Glutamatergic neuron (in vitro differentiated cells): Measurements from ENCODE around the gene MKKS. TPM values are rescaled to one million over a fixed set of nuclear protein-coding genes. Genes with fewer than 3 reads are reported as not detected.

ENCODE experiments used
- DNase-seq: peaks from one replicate; pipeline ENCODE4 v3.0.0; 2022
- H3K27ac Mint-ChIP-seq: one replicate; pipeline ENCODE4 v1.8.0; 2020; ENCODE audit warnings: mild to moderate bottlenecking, mixed read lengths, inconsistent platforms; ENCODE audit not compliant: unreplicated experiment
- H3K27me3 Mint-ChIP-seq: one replicate; pipeline ENCODE4 v1.8.0; 2020; ENCODE audit warnings: mild to moderate bottlenecking, moderate library complexity, mixed read lengths, inconsistent platforms; ENCODE audit not compliant: unreplicated experiment
- H3K36me3 Mint-ChIP-seq: one replicate; pipeline ENCODE4 v1.8.0; 2020; ENCODE audit warnings: mild to moderate bottlenecking, mixed read lengths, inconsistent platforms; ENCODE audit not compliant: unreplicated experiment
- H3K4me1 Mint-ChIP-seq: one replicate; pipeline ENCODE4 v1.8.0; 2020; ENCODE audit warnings: mild to moderate bottlenecking, low read depth, mixed read lengths, inconsistent platforms; ENCODE audit not compliant: unreplicated experiment
- H3K4me3 Mint-ChIP-seq: one replicate; pipeline ENCODE4 v1.8.0; 2020; ENCODE audit warnings: mild to moderate bottlenecking, mixed read lengths, inconsistent platforms; ENCODE audit not compliant: unreplicated experiment
- H3K9me3 Mint-ChIP-seq: one replicate; pipeline ENCODE4 v1.8.0; 2020; ENCODE audit warnings: mild to moderate bottlenecking, moderate library complexity, mixed read lengths, inconsistent platforms; ENCODE audit not compliant: unreplicated experiment
- total RNA-seq: library from RNA; stranded (reverse); fragmentation: NEBNext Ultra II Directional; extraction: Animal tissue kit (Norgen Biotek cat#: 25700); gene quantifications from one replicate; pipeline ENCODE4 v1.2.1, GENCODE V29; 2021; ENCODE audit not compliant: unreplicated experiment
- TF ChIP-seq, protein P1 (sequence below): fragments of 200-600 bp; sonication (generic); IDR thresholded peaks from one replicate; pipeline ENCODE4 v1.5.0; 2021; ENCODE audit not compliant: partially characterized antibody, unreplicated experiment

The MKKS gene
- total RNA-seq, 1 donor from 2014 or later, result 15.1 TPM

DNA sequence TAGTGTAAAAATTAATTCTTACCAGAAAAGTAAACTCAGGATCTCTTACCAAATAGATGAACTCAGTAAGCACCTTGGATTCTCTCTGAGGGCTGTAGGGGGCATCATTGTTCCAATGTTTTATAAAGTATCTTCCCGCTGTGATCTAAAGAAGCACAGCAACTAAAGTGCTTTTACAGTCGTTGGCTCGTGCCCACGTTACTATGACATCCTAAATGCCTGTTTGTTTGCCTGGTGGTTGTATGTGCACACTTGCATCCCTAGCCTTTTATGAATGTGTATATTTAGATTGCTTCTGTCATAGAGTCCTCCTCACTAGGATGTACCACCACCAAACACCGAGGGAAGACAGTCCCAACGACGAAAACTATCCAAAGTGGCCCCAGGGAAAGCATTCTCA is 35.6 kb upstream of the MKKS start:
- Mint-ChIP-seq H3K36me3 (no peaks in the 10 kb centered on the region), H3K4me1 (peaks cover 34% of the 10 kb centered on the region), H3K9me3 (no peaks in the 10 kb centered on the region), H3K27ac (peak overlapping the region; percentile 2), H3K4me3 (no peak overlapping the region), H3K27me3 (peaks cover under 1% of the 10 kb centered on the region)
- DNase-seq, result no peak
- TF ChIP-seq, protein P1, sequence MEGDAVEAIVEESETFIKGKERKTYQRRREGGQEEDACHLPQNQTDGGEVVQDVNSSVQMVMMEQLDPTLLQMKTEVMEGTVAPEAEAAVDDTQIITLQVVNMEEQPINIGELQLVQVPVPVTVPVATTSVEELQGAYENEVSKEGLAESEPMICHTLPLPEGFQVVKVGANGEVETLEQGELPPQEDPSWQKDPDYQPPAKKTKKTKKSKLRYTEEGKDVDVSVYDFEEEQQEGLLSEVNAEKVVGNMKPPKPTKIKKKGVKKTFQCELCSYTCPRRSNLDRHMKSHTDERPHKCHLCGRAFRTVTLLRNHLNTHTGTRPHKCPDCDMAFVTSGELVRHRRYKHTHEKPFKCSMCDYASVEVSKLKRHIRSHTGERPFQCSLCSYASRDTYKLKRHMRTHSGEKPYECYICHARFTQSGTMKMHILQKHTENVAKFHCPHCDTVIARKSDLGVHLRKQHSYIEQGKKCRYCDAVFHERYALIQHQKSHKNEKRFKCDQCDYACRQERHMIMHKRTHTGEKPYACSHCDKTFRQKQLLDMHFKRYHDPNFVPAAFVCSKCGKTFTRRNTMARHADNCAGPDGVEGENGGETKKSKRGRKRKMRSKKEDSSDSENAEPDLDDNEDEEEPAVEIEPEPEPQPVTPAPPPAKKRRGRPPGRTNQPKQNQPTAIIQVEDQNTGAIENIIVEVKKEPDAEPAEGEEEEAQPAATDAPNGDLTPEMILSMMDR, result peak; percentile 43

DNA sequence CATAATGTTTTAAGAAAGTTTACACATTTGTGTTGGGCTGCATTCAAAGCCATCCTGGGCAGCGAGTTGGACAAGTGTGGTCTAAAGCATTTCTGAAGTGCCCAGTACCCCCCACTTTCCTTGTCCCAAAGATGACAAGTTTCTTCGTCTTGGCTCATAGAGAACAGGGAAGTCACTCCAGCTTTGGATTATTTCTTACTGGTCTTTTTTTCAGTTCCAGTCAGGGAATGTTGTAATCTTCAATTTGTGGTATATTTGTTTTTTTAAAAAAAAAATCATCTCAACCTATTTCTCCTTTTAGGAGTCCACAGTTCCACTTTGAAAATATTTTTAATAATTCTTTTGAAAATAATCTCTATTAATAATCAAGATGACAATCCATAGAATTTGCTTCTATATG is 35.0 kb upstream of the MKKS start:
- no peak overlapping the region for H3K27ac Mint-ChIP-seq
- no peak for DNase-seq

DNA sequence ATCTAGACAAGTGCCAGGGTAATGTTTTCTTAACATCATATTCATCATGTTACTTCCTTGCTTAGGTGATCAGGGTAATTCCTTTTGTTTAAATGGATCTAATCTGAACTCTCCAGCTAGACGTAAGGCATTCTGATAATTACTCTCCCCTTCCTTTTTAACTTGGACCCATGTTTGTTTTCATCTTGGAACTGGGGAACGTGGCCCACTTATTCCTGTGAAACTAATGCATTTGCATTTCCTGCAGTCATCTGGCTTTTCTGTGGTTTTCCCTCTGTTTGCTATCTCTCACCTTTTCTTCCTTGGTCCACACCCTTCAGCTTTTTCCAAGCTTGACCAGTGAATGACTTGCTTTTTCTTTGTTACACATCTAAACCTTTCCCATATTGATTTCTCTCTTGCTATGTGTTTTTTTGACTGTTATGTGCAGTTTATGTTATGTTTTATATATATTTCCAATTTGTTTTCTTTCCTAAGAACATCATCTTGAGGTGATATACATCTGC is 34.4 kb upstream of the MKKS start:
- no peak overlapping the region for H3K4me3 Mint-ChIP-seq
- no peaks in the 10 kb centered on the region for H3K36me3 Mint-ChIP-seq
- no peak overlapping the region for H3K27ac Mint-ChIP-seq
- H3K9me3 Mint-ChIP-seq, result no peaks in the 10 kb centered on the region
- peaks cover 1% of the 10 kb centered on the region for H3K27me3 Mint-ChIP-seq
- DNase-seq, result no peak
- H3K4me1 Mint-ChIP-seq, result peaks cover 31% of the 10 kb centered on the region
- TF ChIP-seq, protein P1, result no peak

More for the DNA sequence above, 35.0 kb upstream of the MKKS start:
- no peaks in the 10 kb centered on the region for H3K9me3 Mint-ChIP-seq
- no peak overlapping the region for H3K4me3 Mint-ChIP-seq
- TF ChIP-seq, protein P1, result no peak
- H3K36me3 Mint-ChIP-seq, result no peaks in the 10 kb centered on the region
- H3K4me1 Mint-ChIP-seq, result peaks cover 31% of the 10 kb centered on the region
- peaks cover 1% of the 10 kb centered on the region for H3K27me3 Mint-ChIP-seq

DNA sequence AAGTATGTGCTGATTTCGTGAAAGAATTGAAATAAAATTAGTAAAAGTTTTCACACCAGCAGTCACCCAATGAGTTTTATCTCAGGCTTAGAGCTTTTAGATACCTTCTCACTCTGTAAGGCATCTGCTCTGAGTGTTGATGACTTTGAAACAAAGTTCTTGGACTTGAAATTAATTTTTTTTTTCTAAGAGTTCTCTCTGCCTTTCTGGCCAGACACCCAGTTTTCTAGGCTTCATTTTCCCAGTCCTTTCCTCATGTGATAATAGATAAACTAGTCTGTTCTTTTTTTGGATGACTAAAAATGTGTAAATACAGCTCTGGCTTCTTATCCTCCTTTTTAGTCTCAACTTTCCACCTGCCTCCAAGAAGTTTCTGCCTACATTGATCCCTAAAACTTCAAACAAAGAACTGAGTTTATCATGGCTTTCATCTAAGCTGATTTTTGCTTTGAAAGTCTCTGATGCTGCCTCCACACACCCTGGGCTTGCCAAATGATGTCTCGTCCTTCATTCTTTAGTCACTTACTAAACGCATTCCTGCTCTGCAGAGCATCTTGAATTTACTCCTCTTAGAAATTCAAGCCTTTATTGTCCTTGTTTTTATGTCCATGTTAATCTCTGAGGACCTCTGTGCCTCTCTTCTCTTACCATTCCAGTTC is 33.8 kb upstream of the MKKS start:
- DNase-seq, result no peak
- no peak overlapping the region for H3K27ac Mint-ChIP-seq
- H3K9me3 Mint-ChIP-seq, result no peaks in the 10 kb centered on the region
- H3K27me3 Mint-ChIP-seq, result peaks cover 1% of the 10 kb centered on the region
- no peak overlapping the region for H3K4me3 Mint-ChIP-seq
- H3K36me3 Mint-ChIP-seq, result no peaks in the 10 kb centered on the region
- peaks cover 31% of the 10 kb centered on the region for H3K4me1 Mint-ChIP-seq
- TF ChIP-seq, protein P1, result no peak

DNA sequence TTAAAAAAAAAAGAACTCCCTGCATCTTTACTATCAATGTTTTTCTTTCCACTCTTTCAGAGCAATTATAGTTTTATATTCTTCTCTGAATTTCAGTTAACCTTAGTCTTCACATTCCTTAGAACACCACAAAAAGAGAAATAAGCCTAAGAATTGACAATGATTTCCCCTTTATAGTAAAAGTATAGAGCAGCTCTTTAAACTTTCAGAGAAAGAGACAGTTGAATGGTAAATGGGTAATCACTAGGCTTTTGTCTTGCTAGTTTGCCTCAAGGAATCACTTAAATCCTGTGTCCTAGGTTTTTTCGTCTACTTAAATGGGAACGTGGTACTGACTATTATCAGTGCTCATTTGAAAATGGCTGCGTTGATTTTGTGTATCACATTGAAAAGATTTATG is 32.8 kb upstream of the MKKS start:
- Mint-ChIP-seq H3K36me3 (no peaks in the 10 kb centered on the region), H3K27ac (no peak overlapping the region), H3K4me1 (peaks cover 31% of the 10 kb centered on the region), H3K9me3 (no peaks in the 10 kb centered on the region), H3K27me3 (peaks cover 1% of the 10 kb centered on the region), H3K4me3 (no peak overlapping the region)
- DNase-seq, result no peak
- TF ChIP-seq, protein P1, result no peak
